ENCODE results near the gene PTPRC.

The PTPRC gene

DNA sequence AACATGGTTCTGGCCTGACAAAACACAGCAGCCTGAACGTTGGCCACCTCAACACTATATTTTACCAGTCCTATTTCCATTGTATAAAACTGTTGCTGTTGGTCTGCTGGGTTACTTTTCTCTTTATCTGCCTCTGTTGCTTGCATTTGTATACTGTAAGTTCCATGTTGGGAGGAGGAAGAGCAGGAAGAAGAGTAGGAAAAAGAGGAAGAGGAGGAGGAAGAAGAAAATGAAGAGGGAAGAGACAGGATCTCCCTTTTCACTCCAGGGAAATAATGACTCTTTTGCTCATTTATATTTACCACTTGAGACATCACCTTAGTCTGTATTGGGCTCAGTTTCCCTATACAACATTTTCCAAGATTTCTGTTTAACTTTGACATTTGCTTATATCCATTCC lies 134.2 kb downstream of the PTPRC start:
- DNase-seq: no peak

DNA sequence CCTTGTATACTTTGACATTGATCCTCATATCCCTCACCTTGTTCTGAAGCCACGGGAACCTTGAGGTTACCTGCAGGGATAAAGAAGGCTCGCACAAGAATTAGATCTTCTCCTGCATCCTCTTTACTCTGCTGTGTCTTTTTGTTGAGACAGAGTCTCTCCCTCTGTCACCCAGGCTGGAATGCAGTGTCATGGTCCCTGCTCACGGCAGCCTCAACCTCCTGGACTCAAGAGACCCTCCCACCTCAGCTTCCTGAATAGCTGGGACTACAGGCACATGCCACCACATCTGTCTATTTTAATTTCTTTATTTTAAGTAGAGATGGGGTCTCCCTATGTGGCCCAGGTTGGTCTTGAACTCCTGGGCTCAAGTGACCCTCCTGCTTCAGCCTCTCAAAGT lies 134.7 kb downstream of the PTPRC start:
- DNase-seq: no peak

GRCh38 chr1:198774421-198774820 lies 135.6 kb downstream of the PTPRC start:
- no peak for DNase-seq

DNA sequence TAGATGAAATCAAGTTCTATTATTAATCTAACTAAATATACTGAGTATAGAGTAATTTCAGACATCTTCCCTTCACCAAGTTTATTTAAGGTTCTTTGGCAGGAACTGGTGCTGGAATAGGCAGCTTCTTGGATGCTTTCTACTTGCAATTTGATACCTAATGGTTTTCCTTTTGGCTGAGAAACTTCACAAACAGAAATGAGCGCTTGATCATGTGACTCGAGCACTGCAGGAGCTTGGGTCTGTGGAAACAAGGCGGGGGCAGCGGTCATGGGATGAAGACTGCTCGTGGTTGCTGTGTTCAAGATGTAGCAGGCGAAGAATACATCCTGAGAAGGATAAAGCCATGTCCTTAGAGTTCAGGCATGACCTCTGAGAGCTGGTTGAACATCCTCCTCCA lies 136.8 kb downstream of the PTPRC start:
- DNase-seq: no peak

DNA sequence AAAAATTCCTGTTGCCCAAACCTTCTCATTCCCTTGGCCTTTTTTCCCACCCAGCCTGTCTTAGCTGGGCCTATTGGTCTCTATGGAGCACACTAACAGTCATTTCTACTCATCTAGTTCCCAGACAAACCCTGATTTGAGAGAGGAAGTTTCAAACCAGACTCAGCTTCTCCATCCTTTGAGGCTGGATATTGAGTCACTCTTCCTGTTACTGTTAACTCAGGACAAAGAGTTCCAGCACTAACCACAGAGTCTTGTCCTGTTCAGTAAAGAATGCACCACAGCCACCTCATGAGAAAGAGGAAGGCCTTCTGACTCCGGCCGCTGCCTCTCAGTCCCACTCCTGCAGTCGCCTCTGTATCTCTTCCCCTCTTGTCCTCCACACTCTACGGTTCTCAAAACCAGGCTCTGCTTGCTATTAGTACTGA lies 137.8 kb downstream of the PTPRC start:
- DNase-seq: peak; percentile 21

DNA sequence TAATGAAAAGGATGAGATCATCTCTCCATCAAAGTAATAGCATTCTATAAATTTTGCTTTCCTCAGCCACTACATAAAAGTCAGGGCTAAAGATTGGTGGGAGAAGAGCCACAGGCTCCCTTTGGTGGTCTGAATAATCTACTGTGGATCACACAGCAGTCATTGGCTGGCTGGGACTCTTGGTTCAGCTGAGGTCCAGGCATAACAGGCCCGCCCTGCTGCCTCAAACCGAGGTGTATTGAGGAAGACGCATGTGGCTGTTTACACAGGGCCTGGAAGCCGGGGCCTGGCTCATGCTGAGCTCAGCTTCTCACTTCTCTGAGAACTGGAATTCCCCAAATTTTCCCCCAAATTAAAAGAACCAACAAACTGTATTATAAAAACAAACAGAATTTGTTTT lies 139.2 kb downstream of the PTPRC start:
- DNase-seq: no peak

DNA sequence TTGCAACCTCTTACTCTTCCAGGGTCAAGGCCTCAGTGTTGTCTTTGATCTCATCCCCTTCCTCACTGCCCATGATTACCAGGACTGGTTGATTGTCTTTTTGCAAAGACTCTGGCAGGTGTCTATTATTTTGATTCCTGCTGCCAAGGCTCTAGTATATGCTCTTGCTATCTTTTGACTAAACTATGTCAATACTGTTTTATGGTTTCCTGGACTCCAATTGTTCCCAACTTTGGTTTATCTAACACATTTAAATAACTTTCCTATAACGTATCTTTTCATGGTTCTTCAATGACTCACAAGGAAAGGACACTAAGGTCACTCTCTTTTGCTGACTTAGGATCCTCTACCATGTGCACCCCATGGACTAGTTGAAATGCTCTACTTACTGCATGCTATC lies 141.5 kb downstream of the PTPRC start:
- DNase-seq: no peak

GRCh38 chr1:198788561-198789064 lies 149.8 kb downstream of the PTPRC start:
- no peak for DNase-seq

GRCh38 chr1:198793714-198794113 lies 154.9 kb downstream of the PTPRC start:
- no peak for DNase-seq

DNA sequence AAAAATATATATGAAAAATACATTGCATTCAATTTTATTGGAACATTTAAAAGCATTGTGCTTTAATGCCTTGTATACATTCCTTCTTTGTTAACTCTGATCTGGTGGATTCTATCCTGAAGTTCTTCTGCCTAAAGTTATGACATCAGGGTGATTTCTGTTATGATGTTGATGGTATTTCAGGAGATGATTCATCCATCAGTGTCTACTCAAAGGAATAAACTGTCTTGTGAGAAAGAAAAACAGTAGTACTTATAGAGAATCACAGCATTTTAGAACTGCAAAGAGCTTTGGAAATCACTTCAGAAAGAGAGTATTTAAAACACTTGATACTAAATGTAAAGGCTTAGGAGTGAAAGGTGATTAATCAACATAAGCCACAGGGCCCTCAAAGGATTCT lies 155.7 kb downstream of the PTPRC start:
- peak; percentile 1 for DNase-seq

DNA sequence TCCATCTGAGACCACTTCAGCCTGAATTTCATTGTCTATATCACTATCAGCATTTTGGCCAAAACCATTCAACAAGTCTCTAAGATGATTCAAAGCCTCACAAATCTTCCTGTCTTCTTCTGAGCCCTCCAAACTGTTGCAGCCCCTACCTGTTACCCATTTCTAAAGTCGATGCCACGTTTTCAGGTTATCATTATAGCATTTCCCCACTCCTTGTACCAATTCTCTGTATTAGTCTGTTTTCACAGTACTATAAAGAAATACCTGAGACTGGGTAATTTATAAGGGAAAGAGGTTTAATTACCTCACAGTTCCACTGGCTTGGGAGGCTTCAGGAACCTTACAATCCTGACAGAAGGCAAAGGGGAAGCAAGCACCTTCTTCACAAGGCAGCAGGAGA lies 158.8 kb downstream of the PTPRC start:
- no peak for DNase-seq

GRCh38 chr1:198798923-198799386 lies 160.1 kb downstream of the PTPRC start:
- no peak for DNase-seq

DNA sequence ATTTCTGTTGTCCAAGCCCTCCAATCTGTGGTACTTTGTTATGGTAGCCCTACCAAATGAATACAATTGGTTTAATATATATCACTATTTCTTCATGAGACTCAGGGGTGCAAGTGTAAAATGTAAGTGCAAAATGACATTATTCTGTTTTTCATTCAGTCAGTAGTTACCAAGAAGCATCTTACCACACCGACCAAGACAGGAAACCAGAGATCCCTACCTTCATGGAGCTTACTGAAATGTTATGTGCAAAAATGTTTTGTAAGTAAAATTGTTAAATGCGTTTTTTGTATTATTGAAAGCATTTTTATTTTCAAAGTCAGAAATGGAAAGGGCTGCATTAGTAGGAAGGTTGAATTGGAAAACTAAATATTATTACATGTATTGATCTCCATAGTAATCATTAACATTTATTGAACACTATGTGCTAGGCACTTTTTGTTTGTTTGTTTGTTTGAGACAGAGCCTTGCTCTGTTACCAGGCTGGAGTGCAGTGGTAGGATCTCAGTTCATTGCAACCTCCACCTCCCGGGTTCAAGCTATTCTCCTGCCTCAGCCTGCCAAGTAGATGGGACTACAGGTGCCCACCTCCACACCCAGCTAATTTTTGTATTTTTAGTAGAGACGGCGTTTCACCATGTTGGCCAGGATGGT lies 166.8 kb downstream of the PTPRC start:
- no peak for DNase-seq

GRCh38 chr1:198806861-198807260 lies 168.0 kb downstream of the PTPRC start:
- DNase-seq: no peak

Measured in amniotic stem cell (primary cell).